ENCODE results near the gene TNFSF10. TPM values are rescaled to one million over a fixed set of nuclear protein-coding genes. Genes with fewer than 3 reads are reported as not detected.
A peak's percentile ranks its signal among the peaks of the same experiment; 100 is the strongest.

The TNFSF10 gene
- total and polyA plus RNA-seq, 4 donors, result 5.2 to 19.1 (median 9.3) TPM

DNA sequence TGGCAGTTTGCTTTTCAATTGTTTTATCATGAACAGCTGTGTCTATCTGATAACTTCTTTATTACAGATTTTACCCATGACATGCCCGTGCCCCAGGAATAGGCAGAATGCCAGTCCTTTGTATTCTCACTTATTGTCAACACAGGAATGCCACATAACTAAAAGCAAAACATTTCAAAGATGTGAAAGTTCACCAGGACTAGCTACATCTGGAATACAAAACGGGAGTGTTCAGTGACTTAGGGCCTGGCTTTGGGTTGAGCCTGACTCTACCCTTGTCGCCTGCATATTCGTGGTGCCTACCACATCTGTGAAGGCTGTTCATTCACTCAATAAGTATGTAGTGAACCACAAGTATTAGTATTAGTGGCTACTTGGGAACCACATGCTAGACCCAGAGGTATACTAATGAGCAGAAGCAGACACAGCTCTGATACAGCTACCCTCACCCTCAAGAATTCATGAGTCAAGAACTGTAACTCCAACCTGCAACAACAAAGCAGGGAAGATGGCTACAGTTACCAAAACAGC lies 2.9 kb downstream of the TNFSF10 start:
- H3K9me3 ChIP-seq (ENCODE audit: control insufficient read depth, insufficient read depth, low read length), result no peaks in the 10 kb centered on the region
- no peak overlapping the region for H3K4me3 ChIP-seq (ENCODE audit: low read depth, low read length)
- DNase-seq (ENCODE audit: low read depth in 4 of 6, low spot score in 6 of 6), result no peak
- no peaks in the 10 kb centered on the region for H3K27me3 ChIP-seq (ENCODE audit: control insufficient read depth, insufficient read depth, low read length)
- H3K36me3 ChIP-seq (ENCODE audit: control insufficient read depth, insufficient read depth, low read length), result no peaks in the 10 kb centered on the region
- 77% methylated on average over 4 of the region's 4 CpGs for WGBS (ENCODE audit: insufficient coverage)
- peaks cover 4% of the 10 kb centered on the region for H3K4me1 ChIP-seq (ENCODE audit: control insufficient read depth, insufficient read depth, low read length)
- no peak overlapping the region for H3K27ac ChIP-seq (ENCODE audit: low read depth, low read length)

- no peak overlapping the region for H3K4me3 ChIP-seq (ENCODE audit: low read depth, low read length)
- H3K9me3 ChIP-seq (ENCODE audit: control insufficient read depth, insufficient read depth, low read length), result no peaks in the 10 kb centered on the region
- H3K4me1 ChIP-seq (ENCODE audit: control insufficient read depth, insufficient read depth, low read length), result peaks cover 4% of the 10 kb centered on the region
- H3K36me3 ChIP-seq (ENCODE audit: control insufficient read depth, insufficient read depth, low read length), result no peaks in the 10 kb centered on the region
- 100% methylated on average over 1 of the region's 5 CpGs for WGBS (ENCODE audit: insufficient coverage)
- H3K27me3 ChIP-seq (ENCODE audit: control insufficient read depth, insufficient read depth, low read length), result no peaks in the 10 kb centered on the region
- no peak overlapping the region for H3K27ac ChIP-seq (ENCODE audit: low read depth, low read length)
- DNase-seq (ENCODE audit: low read depth in 4 of 6, low spot score in 6 of 6), result no peak
These were observed 3.5 kb downstream of the TNFSF10 start for GRCh38 chr3:172519740-172520139.

GRCh38 chr3:172518929-172519640 lies 4.1 kb downstream of the TNFSF10 start:
- no peaks in the 10 kb centered on the region for H3K36me3 ChIP-seq (ENCODE audit: control insufficient read depth, insufficient read depth, low read length)
- no CpG with 5 or more reads among the region's 2 CpGs for WGBS (ENCODE audit: insufficient coverage)
- no peak for DNase-seq (ENCODE audit: low read depth in 4 of 6, low spot score in 6 of 6)
- no peak overlapping the region for H3K4me3 ChIP-seq (ENCODE audit: low read depth, low read length)
- no peaks in the 10 kb centered on the region for H3K27me3 ChIP-seq (ENCODE audit: control insufficient read depth, insufficient read depth, low read length)
- no peak overlapping the region for H3K27ac ChIP-seq (ENCODE audit: low read depth, low read length)
- H3K4me1 ChIP-seq (ENCODE audit: control insufficient read depth, insufficient read depth, low read length), result peaks cover 4% of the 10 kb centered on the region
- H3K9me3 ChIP-seq (ENCODE audit: control insufficient read depth, insufficient read depth, low read length), result no peaks in the 10 kb centered on the region

DNA sequence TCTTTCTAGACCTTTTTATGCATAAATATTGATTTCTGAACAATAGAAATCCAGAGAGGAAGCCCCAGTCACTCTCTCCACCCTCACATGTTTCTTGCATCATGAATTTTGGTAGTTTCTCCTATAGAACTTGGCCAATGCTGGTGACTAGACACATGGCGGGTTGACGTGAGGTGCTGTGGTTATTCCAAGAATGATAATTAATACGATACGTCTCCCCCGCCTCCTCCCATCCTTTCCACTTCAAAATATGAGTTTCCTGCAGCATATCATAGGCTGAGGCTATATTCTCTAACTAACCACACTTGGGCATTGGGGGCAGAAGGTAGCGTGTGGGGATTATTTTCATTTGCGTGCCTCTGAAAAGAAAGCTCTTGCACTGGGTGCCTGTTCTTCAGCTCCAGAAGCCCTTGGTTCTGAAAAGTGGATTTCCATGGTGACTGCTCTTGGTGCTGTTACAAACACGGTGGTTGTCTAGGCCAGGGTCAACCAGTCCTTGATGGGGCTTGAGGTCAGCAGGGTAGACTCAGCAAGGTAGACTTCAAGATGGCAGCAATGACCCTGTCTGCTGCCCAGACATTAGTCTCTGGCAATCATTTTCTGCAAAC lies 5.3 kb downstream of the TNFSF10 start:
- Histone ChIP-seq H3K4me3 (ENCODE audit: low read depth, low read length) (no peak overlapping the region), H3K9me3 (ENCODE audit: control insufficient read depth, insufficient read depth, low read length) (no peaks in the 10 kb centered on the region), H3K36me3 (ENCODE audit: control insufficient read depth, insufficient read depth, low read length) (no peaks in the 10 kb centered on the region), H3K4me1 (ENCODE audit: control insufficient read depth, insufficient read depth, low read length) (no peaks in the 10 kb centered on the region), H3K27me3 (ENCODE audit: control insufficient read depth, insufficient read depth, low read length) (no peaks in the 10 kb centered on the region), H3K27ac (ENCODE audit: low read depth, low read length) (no peak overlapping the region)
- WGBS (ENCODE audit: insufficient coverage), result 100% methylated on average over 3 of the region's 8 CpGs
- DNase-seq (ENCODE audit: low read depth in 4 of 6, low spot score in 6 of 6), result no peak

GRCh38 chr3:172516318-172517214 lies 6.7 kb downstream of the TNFSF10 start:
- Histone ChIP-seq H3K4me3 (ENCODE audit: low read depth, low read length) (no peak overlapping the region), H3K36me3 (ENCODE audit: control insufficient read depth, insufficient read depth, low read length) (no peaks in the 10 kb centered on the region), H3K27ac (ENCODE audit: low read depth, low read length) (no peak overlapping the region), H3K9me3 (ENCODE audit: control insufficient read depth, insufficient read depth, low read length) (no peaks in the 10 kb centered on the region), H3K4me1 (ENCODE audit: control insufficient read depth, insufficient read depth, low read length) (no peaks in the 10 kb centered on the region), H3K27me3 (ENCODE audit: control insufficient read depth, insufficient read depth, low read length) (no peaks in the 10 kb centered on the region)
- WGBS (ENCODE audit: insufficient coverage), result 56% methylated on average over 3 of the region's 7 CpGs
- peak in 1 of 6 donors; percentile 63 for DNase-seq (ENCODE audit: low read depth in 4 of 6, low spot score in 6 of 6)

DNA sequence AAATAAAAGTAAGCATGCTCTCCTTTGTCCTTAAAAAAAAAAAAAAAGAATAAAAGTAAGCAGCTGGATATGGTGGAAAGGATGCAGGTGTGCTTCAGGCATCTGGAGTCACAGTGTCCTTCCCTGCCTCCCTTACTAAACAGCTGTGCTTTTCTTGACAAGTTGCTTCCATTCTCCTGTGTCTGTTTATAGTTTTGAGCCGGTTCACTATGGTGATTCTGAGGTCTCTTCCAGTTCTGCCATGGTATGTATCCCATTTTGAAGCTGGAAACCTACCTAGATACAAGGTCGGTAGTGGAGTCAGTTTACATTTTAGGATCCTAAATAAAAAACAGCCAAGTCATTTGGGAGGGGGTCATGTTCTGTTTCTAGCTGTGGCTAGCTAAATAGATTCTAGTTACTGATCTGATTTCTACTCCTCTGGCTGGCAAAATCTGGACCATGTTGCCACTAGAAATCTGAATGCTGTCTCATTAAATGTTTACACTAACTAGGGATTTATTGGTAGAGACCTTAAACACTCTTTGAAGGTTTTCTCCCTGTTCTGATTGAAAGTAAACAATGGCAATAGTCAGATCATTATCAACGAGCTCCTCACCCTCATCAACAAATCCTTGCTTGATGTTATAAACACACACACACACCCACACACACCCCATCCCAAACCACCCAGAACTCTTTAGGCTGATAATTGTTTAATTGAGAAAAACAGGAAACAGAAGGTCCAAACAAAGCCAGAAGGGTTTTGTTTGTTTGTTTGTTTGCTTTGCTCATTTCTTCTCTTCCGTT lies 7.9 kb downstream of the TNFSF10 start:
- Histone ChIP-seq H3K36me3 (ENCODE audit: control insufficient read depth, insufficient read depth, low read length) (no peaks in the 10 kb centered on the region), H3K27me3 (ENCODE audit: control insufficient read depth, insufficient read depth, low read length) (no peaks in the 10 kb centered on the region), H3K4me1 (ENCODE audit: control insufficient read depth, insufficient read depth, low read length) (no peaks in the 10 kb centered on the region), H3K9me3 (ENCODE audit: control insufficient read depth, insufficient read depth, low read length) (no peaks in the 10 kb centered on the region), H3K27ac (ENCODE audit: low read depth, low read length) (no peak overlapping the region), H3K4me3 (ENCODE audit: low read depth, low read length) (no peak overlapping the region)
- 100% methylated on average over 1 of the region's 4 CpGs for WGBS (ENCODE audit: insufficient coverage)
- no peak for DNase-seq (ENCODE audit: low read depth in 4 of 6, low spot score in 6 of 6)

DNA sequence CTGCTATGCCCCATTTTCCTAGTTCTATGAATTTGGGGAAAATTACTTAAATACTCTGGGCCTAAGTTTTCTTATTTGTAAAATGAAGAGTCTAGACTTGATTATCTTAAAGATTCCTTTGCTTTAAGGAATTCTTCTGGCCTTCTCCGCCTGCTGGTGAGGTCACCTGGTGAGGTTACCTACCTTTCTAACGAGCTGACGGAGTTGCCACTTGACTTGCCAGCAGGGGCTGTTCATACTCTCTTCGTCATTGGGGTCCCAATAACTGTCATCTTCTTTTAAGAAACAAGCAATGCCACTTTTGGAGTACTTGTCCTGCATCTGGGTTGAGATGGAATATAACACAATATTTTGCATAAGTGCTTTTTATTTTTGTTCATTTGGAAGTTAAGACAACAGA lies 8.6 kb downstream of the TNFSF10 start:
- H3K9me3 ChIP-seq (ENCODE audit: control insufficient read depth, insufficient read depth, low read length), result no peaks in the 10 kb centered on the region
- no peak for DNase-seq (ENCODE audit: low read depth in 4 of 6, low spot score in 6 of 6)
- H3K4me1 ChIP-seq (ENCODE audit: control insufficient read depth, insufficient read depth, low read length), result no peaks in the 10 kb centered on the region

DNA sequence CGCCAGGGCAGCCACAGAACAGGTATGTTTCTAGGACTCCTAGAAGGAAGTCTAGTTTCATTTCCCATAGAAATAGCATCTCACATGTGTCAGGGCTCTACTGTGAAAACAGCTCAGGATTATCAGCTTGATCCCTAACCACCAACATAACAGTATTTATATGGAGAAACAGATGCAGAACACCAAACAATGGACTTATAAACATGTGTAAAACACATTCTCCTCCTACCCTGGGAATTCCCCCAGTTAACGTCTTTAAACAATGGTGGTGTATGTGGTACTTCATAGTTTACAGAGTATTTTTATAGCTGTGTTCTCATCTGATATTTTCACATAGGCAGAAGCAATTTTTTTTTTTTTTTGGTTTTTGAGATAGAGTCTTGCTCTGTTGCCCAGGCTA lies 9.7 kb downstream of the TNFSF10 start:
- no peak overlapping the region for H3K4me3 ChIP-seq (ENCODE audit: low read depth, low read length)
- no peaks in the 10 kb centered on the region for H3K9me3 ChIP-seq (ENCODE audit: control insufficient read depth, insufficient read depth, low read length)
- H3K27me3 ChIP-seq (ENCODE audit: control insufficient read depth, insufficient read depth, low read length), result no peaks in the 10 kb centered on the region
- no peaks in the 10 kb centered on the region for H3K4me1 ChIP-seq (ENCODE audit: control insufficient read depth, insufficient read depth, low read length)
- H3K27ac ChIP-seq (ENCODE audit: low read depth, low read length), result no peak overlapping the region
- no peak for DNase-seq (ENCODE audit: low read depth in 4 of 6, low spot score in 6 of 6)
- no CpG with 5 or more reads among the region's 2 CpGs for WGBS (ENCODE audit: insufficient coverage)
- H3K36me3 ChIP-seq (ENCODE audit: control insufficient read depth, insufficient read depth, low read length), result no peaks in the 10 kb centered on the region

More for the DNA sequence above, 8.6 kb downstream of the TNFSF10 start:
- 100% methylated on average over 1 of the region's 4 CpGs for WGBS (ENCODE audit: insufficient coverage)
- H3K36me3 ChIP-seq (ENCODE audit: control insufficient read depth, insufficient read depth, low read length), result no peaks in the 10 kb centered on the region
- H3K27me3 ChIP-seq (ENCODE audit: control insufficient read depth, insufficient read depth, low read length), result no peaks in the 10 kb centered on the region
- no peak overlapping the region for H3K4me3 ChIP-seq (ENCODE audit: low read depth, low read length)
- no peak overlapping the region for H3K27ac ChIP-seq (ENCODE audit: low read depth, low read length)
